GM12865 (cell line): ENCODE results near the gene CNTNAP2.

Source experiments
- DNase-seq: peaks from one replicate; pipeline ENCODE4 v3.0.0; 2010; ENCODE audit warnings: low read depth
- H3K4me3 ChIP-seq: 2 replicates; pipeline ENCODE4 v1.5.1; 2011; ENCODE audit warnings: mild to moderate bottlenecking, low read depth, low read length, control low read depth
- TF ChIP-seq, protein P1 (sequence below): IDR thresholded peaks from 2 replicates; pipeline ENCODE4 v1.5.1; 2011; ENCODE audit warnings: low read length, control low read depth, low read depth, inconsistent platforms; ENCODE audit not compliant: insufficient read depth; ENCODE audit errors: missing control alignments

CNTNAP2 gene

GRCh38 chr7:146255609-146256008, 139.0 kb downstream of the CNTNAP2 start:
- DNase-seq = no peak
- TF ChIP-seq, protein P1, sequence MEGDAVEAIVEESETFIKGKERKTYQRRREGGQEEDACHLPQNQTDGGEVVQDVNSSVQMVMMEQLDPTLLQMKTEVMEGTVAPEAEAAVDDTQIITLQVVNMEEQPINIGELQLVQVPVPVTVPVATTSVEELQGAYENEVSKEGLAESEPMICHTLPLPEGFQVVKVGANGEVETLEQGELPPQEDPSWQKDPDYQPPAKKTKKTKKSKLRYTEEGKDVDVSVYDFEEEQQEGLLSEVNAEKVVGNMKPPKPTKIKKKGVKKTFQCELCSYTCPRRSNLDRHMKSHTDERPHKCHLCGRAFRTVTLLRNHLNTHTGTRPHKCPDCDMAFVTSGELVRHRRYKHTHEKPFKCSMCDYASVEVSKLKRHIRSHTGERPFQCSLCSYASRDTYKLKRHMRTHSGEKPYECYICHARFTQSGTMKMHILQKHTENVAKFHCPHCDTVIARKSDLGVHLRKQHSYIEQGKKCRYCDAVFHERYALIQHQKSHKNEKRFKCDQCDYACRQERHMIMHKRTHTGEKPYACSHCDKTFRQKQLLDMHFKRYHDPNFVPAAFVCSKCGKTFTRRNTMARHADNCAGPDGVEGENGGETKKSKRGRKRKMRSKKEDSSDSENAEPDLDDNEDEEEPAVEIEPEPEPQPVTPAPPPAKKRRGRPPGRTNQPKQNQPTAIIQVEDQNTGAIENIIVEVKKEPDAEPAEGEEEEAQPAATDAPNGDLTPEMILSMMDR = no peak
- no peak overlapping the region for H3K4me3 ChIP-seq

- TF ChIP-seq, protein P1 = no peak
- DNase-seq = no peak
These were observed 145.9 kb downstream of the CNTNAP2 start for GRCh38 chr7:146262527-146262926.

DNA sequence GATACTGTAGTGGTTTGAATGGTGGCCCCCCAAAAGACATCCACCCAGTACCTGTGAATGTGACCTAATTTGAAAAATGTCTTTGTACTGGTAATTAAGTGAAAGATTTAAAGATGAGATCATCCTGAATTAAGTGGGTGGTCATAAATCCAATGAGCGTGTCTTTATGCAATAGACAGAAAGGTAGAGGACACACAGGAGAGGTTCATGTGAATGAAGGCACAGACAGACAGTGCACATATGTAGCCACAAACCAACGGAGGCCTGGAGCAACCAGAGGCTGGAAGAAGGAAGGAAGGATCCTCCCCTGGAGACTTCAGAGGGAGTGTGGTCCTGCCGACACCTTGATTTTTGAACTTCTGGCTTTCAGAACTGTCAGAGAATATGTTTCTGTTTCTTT, 160.3 kb downstream of the CNTNAP2 start:
- no peak for DNase-seq
- H3K4me3 ChIP-seq = no peak overlapping the region
- TF ChIP-seq, protein P1 = no peak

More at GRCh38 chr7:146262527-146262926, 145.9 kb downstream of the CNTNAP2 start:
- H3K4me3 ChIP-seq = no peak overlapping the region

GRCh38 chr7:146285418-146285817, 168.8 kb downstream of the CNTNAP2 start:
- no peak overlapping the region for H3K4me3 ChIP-seq
- TF ChIP-seq, protein P1 = no peak
- no peak for DNase-seq

- no peak overlapping the region for H3K4me3 ChIP-seq
- TF ChIP-seq, protein P1 = no peak
- DNase-seq = no peak
These were observed 174.1 kb downstream of the CNTNAP2 start for GRCh38 chr7:146290746-146291145.

GRCh38 chr7:146291900-146292299, 175.3 kb downstream of the CNTNAP2 start:
- no peak overlapping the region for H3K4me3 ChIP-seq
- TF ChIP-seq, protein P1 = no peak
- no peak for DNase-seq

DNA sequence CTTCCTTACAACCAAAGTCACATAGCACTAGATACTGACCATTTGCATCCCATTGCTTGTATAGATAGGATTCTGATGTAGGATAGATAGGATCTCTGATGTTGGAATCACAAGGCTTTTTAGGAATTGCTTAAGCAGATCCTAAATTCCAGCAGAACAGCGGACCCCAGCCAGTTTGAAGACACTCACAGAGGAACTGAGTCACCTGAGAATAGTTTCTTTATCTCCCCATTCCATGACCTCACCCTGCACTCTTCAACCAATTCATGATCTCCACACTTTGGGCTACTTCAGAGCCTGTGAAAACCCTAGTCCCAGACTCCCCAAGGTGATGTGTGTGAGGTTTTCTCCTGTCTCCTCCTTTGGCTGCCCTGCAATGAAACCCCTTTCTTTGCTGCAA, 179.4 kb downstream of the CNTNAP2 start:
- no peak overlapping the region for H3K4me3 ChIP-seq
- no peak for DNase-seq
- TF ChIP-seq, protein P1 = no peak
